Measurements from ENCODE around the gene SERBP1.

The SERBP1 gene

GRCh38 chr1:67431869-67432578 lies 1.8 kb upstream of the SERBP1 start:
- Histone ChIP-seq H3K4ac (ENCODE audit: low read depth, low read length) (no peak overlapping the region), H3K23ac (ENCODE audit: low read length) (no peak overlapping the region), H4K8ac (ENCODE audit: low read depth, low read length) (peak overlapping the region; percentile 88), H3K18ac (ENCODE audit: low read length) (no peak overlapping the region), H3K4me1 (ENCODE audit: control insufficient read depth in 1 of 2, insufficient read depth in 2 of 2, low read length in 2 of 2) (no peaks in the 10 kb centered on the region), H2AFZ (ENCODE audit: insufficient read depth, low read length, poor library complexity) (no peak overlapping the region), H3K79me2 (ENCODE audit: control insufficient read depth, insufficient read depth, low read length, poor library complexity) (peaks cover 14% of the 10 kb centered on the region), H2BK120ac (ENCODE audit: insufficient read depth, low read length, poor library complexity) (no peak overlapping the region), H3K27me3 (ENCODE audit: insufficient read depth, low read length) (no peaks in the 10 kb centered on the region), H2BK5ac (ENCODE audit: low read depth, low read length, poor library complexity) (no peak overlapping the region), H3K9ac (ENCODE audit: low read length) (no peak overlapping the region), H3K4me3 (ENCODE audit: low read depth, low read length) (no peak overlapping the region), H2AK5ac (ENCODE audit: low read length) (peak overlapping the region; percentile 54), H4K91ac (ENCODE audit: low read depth, low read length) (no peak overlapping the region), H3K14ac (ENCODE audit: low read length) (no peak overlapping the region), H2BK12ac (ENCODE audit: low read length) (no peak overlapping the region), H3K79me1 (ENCODE audit: low read length) (peaks cover 13% of the 10 kb centered on the region), H4K12ac (ENCODE audit: low read depth, low read length) (no peak overlapping the region), H3K9me3 (ENCODE audit: insufficient read depth, low read depth, low read length) (no peaks in the 10 kb centered on the region), H3K36me3 (ENCODE audit: control insufficient read depth in 1 of 2, insufficient read depth in 2 of 2, low read length in 2 of 2) (peaks cover 0 to 3% of the 10 kb centered on the region in 2 experiments), H3K4me2 (ENCODE audit: low read length) (no peak overlapping the region), H3K27ac (ENCODE audit: low read depth, low read length) (no peak overlapping the region)
- no peak for DNase-seq
- WGBS (ENCODE audit: extremely low coverage, insufficient coverage, insufficient read length) = no CpG with 5 or more reads among the region's 8 CpGs

GRCh38 chr1:67431156-67431765 lies 1.1 kb upstream of the SERBP1 start:
- no peak overlapping the region for H3K14ac ChIP-seq (ENCODE audit: low read length)
- peak overlapping the region; percentile 25 for H3K9ac ChIP-seq (ENCODE audit: low read length)
- no peak overlapping the region for H2AK5ac ChIP-seq (ENCODE audit: low read length)
- peak overlapping the region; percentile 79 for H3K4me3 ChIP-seq (ENCODE audit: low read depth, low read length)
- no peak overlapping the region for H4K91ac ChIP-seq (ENCODE audit: low read depth, low read length)
- H3K27ac ChIP-seq (ENCODE audit: low read depth, low read length) = no peak overlapping the region
- no peak overlapping the region for H3K23ac ChIP-seq (ENCODE audit: low read length)
- H3K79me1 ChIP-seq (ENCODE audit: low read length) = peaks cover 13% of the 10 kb centered on the region
- H3K4ac ChIP-seq (ENCODE audit: low read depth, low read length) = no peak overlapping the region
- H3K18ac ChIP-seq (ENCODE audit: low read length) = no peak overlapping the region
- peak overlapping the region; percentile 70 for H3K4me2 ChIP-seq (ENCODE audit: low read length)
- H2BK12ac ChIP-seq (ENCODE audit: low read length) = no peak overlapping the region
- no peak for DNase-seq
- H2BK5ac ChIP-seq (ENCODE audit: low read depth, low read length, poor library complexity) = no peak overlapping the region
- H2AFZ ChIP-seq (ENCODE audit: insufficient read depth, low read length, poor library complexity) = peak overlapping the region; percentile 92
- H3K9me3 ChIP-seq (ENCODE audit: insufficient read depth, low read depth, low read length) = no peaks in the 10 kb centered on the region
- H3K4me1 ChIP-seq (ENCODE audit: control insufficient read depth in 1 of 2, insufficient read depth in 2 of 2, low read length in 2 of 2) = no peaks in the 10 kb centered on the region
- H3K36me3 ChIP-seq (ENCODE audit: control insufficient read depth in 1 of 2, insufficient read depth in 2 of 2, low read length in 2 of 2) = peaks cover 0 to 3% of the 10 kb centered on the region in 2 experiments
- H3K27me3 ChIP-seq (ENCODE audit: insufficient read depth, low read length) = no peaks in the 10 kb centered on the region
- WGBS (ENCODE audit: extremely low coverage, insufficient coverage, insufficient read length) = no CpG with 5 or more reads among the region's 12 CpGs
- H4K12ac ChIP-seq (ENCODE audit: low read depth, low read length) = no peak overlapping the region
- H4K8ac ChIP-seq (ENCODE audit: low read depth, low read length) = no peak overlapping the region
- peaks cover 14% of the 10 kb centered on the region for H3K79me2 ChIP-seq (ENCODE audit: control insufficient read depth, insufficient read depth, low read length, poor library complexity)
- no peak overlapping the region for H2BK120ac ChIP-seq (ENCODE audit: insufficient read depth, low read length, poor library complexity)

GRCh38 chr1:67429528-67430357 lies 459 bp downstream of the SERBP1 start:
- Histone ChIP-seq H2BK5ac (ENCODE audit: low read depth, low read length, poor library complexity) (peak overlapping the region; percentile 14), H2AFZ (ENCODE audit: insufficient read depth, low read length, poor library complexity) (peak overlapping the region; percentile 40), H2BK12ac (ENCODE audit: low read length) (no peak overlapping the region), H4K12ac (ENCODE audit: low read depth, low read length) (peak overlapping the region; percentile 68), H3K79me1 (ENCODE audit: low read length) (peaks cover 13% of the 10 kb centered on the region), H3K27ac (ENCODE audit: low read depth, low read length) (no peak overlapping the region), H3K4me3 (ENCODE audit: low read depth, low read length) (peak overlapping the region; percentile 95), H3K4me1 (ENCODE audit: control insufficient read depth in 1 of 2, insufficient read depth in 2 of 2, low read length in 2 of 2) (no peaks in the 10 kb centered on the region), H3K4me2 (ENCODE audit: low read length) (peak overlapping the region; percentile 88), H3K18ac (ENCODE audit: low read length) (peak overlapping the region; percentile 74), H4K91ac (ENCODE audit: low read depth, low read length) (peak overlapping the region; percentile 25), H4K8ac (ENCODE audit: low read depth, low read length) (peak overlapping the region; percentile 55), H3K9me3 (ENCODE audit: insufficient read depth, low read depth, low read length) (no peaks in the 10 kb centered on the region), H3K79me2 (ENCODE audit: control insufficient read depth, insufficient read depth, low read length, poor library complexity) (peaks cover 15% of the 10 kb centered on the region), H2AK5ac (ENCODE audit: low read length) (peak overlapping the region; percentile 90), H3K4ac (ENCODE audit: low read depth, low read length) (peak overlapping the region; percentile 100), H3K14ac (ENCODE audit: low read length) (peak overlapping the region; percentile 87), H3K36me3 (ENCODE audit: control insufficient read depth in 1 of 2, insufficient read depth in 2 of 2, low read length in 2 of 2) (peaks cover 5 to 8% of the 10 kb centered on the region in 2 experiments), H2BK120ac (ENCODE audit: insufficient read depth, low read length, poor library complexity) (peak overlapping the region; percentile 29), H3K23ac (ENCODE audit: low read length) (peak overlapping the region; percentile 11), H3K9ac (ENCODE audit: low read length) (peak overlapping the region; percentile 96), H3K27me3 (ENCODE audit: insufficient read depth, low read length) (no peaks in the 10 kb centered on the region)
- peak in 1 of 2 donors; percentile 39 for DNase-seq
- no CpG with 5 or more reads among the region's 69 CpGs for WGBS (ENCODE audit: extremely low coverage, insufficient coverage, insufficient read length)

- Histone ChIP-seq H3K79me2 (ENCODE audit: control insufficient read depth, insufficient read depth, low read length, poor library complexity) (peaks cover 15% of the 10 kb centered on the region), H4K8ac (ENCODE audit: low read depth, low read length) (no peak overlapping the region), H3K14ac (ENCODE audit: low read length) (peak overlapping the region; percentile 87), H2BK12ac (ENCODE audit: low read length) (no peak overlapping the region), H3K9me3 (ENCODE audit: insufficient read depth, low read depth, low read length) (no peaks in the 10 kb centered on the region), H2AK5ac (ENCODE audit: low read length) (no peak overlapping the region), H4K91ac (ENCODE audit: low read depth, low read length) (peak overlapping the region; percentile 25), H2AFZ (ENCODE audit: insufficient read depth, low read length, poor library complexity) (peak overlapping the region; percentile 48), H3K27me3 (ENCODE audit: insufficient read depth, low read length) (no peaks in the 10 kb centered on the region), H3K4ac (ENCODE audit: low read depth, low read length) (peak overlapping the region; percentile 100), H3K27ac (ENCODE audit: low read depth, low read length) (no peak overlapping the region), H3K23ac (ENCODE audit: low read length) (peak overlapping the region; percentile 11), H3K4me2 (ENCODE audit: low read length) (peak overlapping the region; percentile 88), H2BK120ac (ENCODE audit: insufficient read depth, low read length, poor library complexity) (no peak overlapping the region), H3K4me1 (ENCODE audit: control insufficient read depth in 1 of 2, insufficient read depth in 2 of 2, low read length in 2 of 2) (no peaks in the 10 kb centered on the region), H2BK5ac (ENCODE audit: low read depth, low read length, poor library complexity) (no peak overlapping the region), H4K12ac (ENCODE audit: low read depth, low read length) (peak overlapping the region; percentile 68), H3K36me3 (ENCODE audit: control insufficient read depth in 1 of 2, insufficient read depth in 2 of 2, low read length in 2 of 2) (peaks cover 5 to 8% of the 10 kb centered on the region in 2 experiments), H3K9ac (ENCODE audit: low read length) (peak overlapping the region; percentile 96), H3K79me1 (ENCODE audit: low read length) (peaks cover 13% of the 10 kb centered on the region), H3K4me3 (ENCODE audit: low read depth, low read length) (peak overlapping the region; percentile 95), H3K18ac (ENCODE audit: low read length) (no peak overlapping the region)
- no CpG with 5 or more reads among the region's 25 CpGs for WGBS (ENCODE audit: extremely low coverage, insufficient coverage, insufficient read length)
- DNase-seq = peak in 1 of 2 donors; percentile 29
These were observed 1.1 kb downstream of the SERBP1 start for GRCh38 chr1:67429011-67429527.

Measured in trophoblast cell (in vitro differentiated cells and primary cell).